ENCODE data around the gene GHSR. TPM values are rescaled to one million over a fixed set of nuclear protein-coding genes. Genes with fewer than 3 reads are reported as not detected.

The GHSR gene
- total and polyA plus RNA-seq, 5 donors from 2014 or later = not detected

GRCh38 chr3:172467170-172467824, 19.0 kb upstream of the GHSR start:
- Mint-ChIP-seq H3K9me3 (peaks cover 0 to 6% (median 2%) of the 10 kb centered on the region in 7 donors), H3K27ac (no peak overlapping the region), H3K27me3 (peaks cover 42% of the 10 kb centered on the region), H3K4me1 (peaks cover 0 to 5% (median 0%) of the 10 kb centered on the region in 4 donors), H3K4me3 (no peak overlapping the region), H3K36me3 (no peaks in the 10 kb centered on the region)
- ATAC-seq (ENCODE audit: low read depth in 2 of 2) = no peak
- peaks cover 0 to 1% of the 10 kb centered on the region in 2 experiments for H3K9me3 ChIP-seq (ENCODE audit: control insufficient read depth in 2 of 2, low read length in 2 of 2)
- H3K4me1 ChIP-seq (ENCODE audit: control insufficient read depth, insufficient read depth, low read length, poor library complexity, severe bottlenecking) = no peaks in the 10 kb centered on the region
- no peak overlapping the region for H3K27ac ChIP-seq (ENCODE audit: insufficient read depth, low read length, poor library complexity, severe bottlenecking)
- peaks cover 16% of the 10 kb centered on the region for H3K27me3 ChIP-seq (ENCODE audit: control insufficient read depth, insufficient read depth, low read length)
- H3K36me3 ChIP-seq (ENCODE audit: control insufficient read depth, insufficient read depth, low read length) = no peaks in the 10 kb centered on the region
- no peak for DNase-seq
- no peak overlapping the region for H3K4me3 ChIP-seq (ENCODE audit: low read depth, low read length)

GRCh38 chr3:172466553-172467130, 18.4 kb upstream of the GHSR start:
- H3K36me3 Mint-ChIP-seq = no peaks in the 10 kb centered on the region

GRCh38 chr3:172465281-172465680, 17.0 kb upstream of the GHSR start:
- no peak overlapping the region for H3K27ac ChIP-seq (ENCODE audit: insufficient read depth, low read length, poor library complexity, severe bottlenecking)
- H3K4me3 Mint-ChIP-seq = no peak overlapping the region
- H3K4me1 ChIP-seq (ENCODE audit: control insufficient read depth, insufficient read depth, low read length, poor library complexity, severe bottlenecking) = no peaks in the 10 kb centered on the region
- H3K9me3 Mint-ChIP-seq = peaks cover 0 to 5% (median 0%) of the 10 kb centered on the region in 7 donors
- no peak for ATAC-seq (ENCODE audit: low read depth in 2 of 2)
- peaks cover 0 to 5% (median 0%) of the 10 kb centered on the region in 4 donors for H3K4me1 Mint-ChIP-seq
- H3K9me3 ChIP-seq (ENCODE audit: control insufficient read depth in 2 of 2, low read length in 2 of 2) = no peaks in the 10 kb centered on the region
- H3K36me3 ChIP-seq (ENCODE audit: control insufficient read depth, insufficient read depth, low read length) = no peaks in the 10 kb centered on the region
- no peak for DNase-seq
- H3K36me3 Mint-ChIP-seq = no peaks in the 10 kb centered on the region
- no peak overlapping the region for H3K27ac Mint-ChIP-seq
- H3K27me3 ChIP-seq (ENCODE audit: control insufficient read depth, insufficient read depth, low read length) = peaks cover 11% of the 10 kb centered on the region
- H3K27me3 Mint-ChIP-seq = peaks cover 37% of the 10 kb centered on the region
- no peak overlapping the region for H3K4me3 ChIP-seq (ENCODE audit: low read depth, low read length)

More at GRCh38 chr3:172466553-172467130, 18.4 kb upstream of the GHSR start:
- H3K27me3 Mint-ChIP-seq = peaks cover 39% of the 10 kb centered on the region
- no peak for ATAC-seq (ENCODE audit: low read depth in 2 of 2)
- no peak overlapping the region for H3K4me3 Mint-ChIP-seq
- Histone ChIP-seq H3K4me3 (ENCODE audit: low read depth, low read length) (no peak overlapping the region), H3K27me3 (ENCODE audit: control insufficient read depth, insufficient read depth, low read length) (peaks cover 15% of the 10 kb centered on the region), H3K36me3 (ENCODE audit: control insufficient read depth, insufficient read depth, low read length) (no peaks in the 10 kb centered on the region), H3K4me1 (ENCODE audit: control insufficient read depth, insufficient read depth, low read length, poor library complexity, severe bottlenecking) (no peaks in the 10 kb centered on the region), H3K27ac (ENCODE audit: insufficient read depth, low read length, poor library complexity, severe bottlenecking) (no peak overlapping the region), H3K9me3 (ENCODE audit: control insufficient read depth in 2 of 2, low read length in 2 of 2) (no peaks in the 10 kb centered on the region)
- peaks cover 0 to 5% (median 0%) of the 10 kb centered on the region in 4 donors for H3K4me1 Mint-ChIP-seq
- H3K9me3 Mint-ChIP-seq = peaks cover 0 to 5% (median 0%) of the 10 kb centered on the region in 7 donors
- no peak overlapping the region for H3K27ac Mint-ChIP-seq
- DNase-seq = no peak

GRCh38 chr3:172464306-172464705, 16.1 kb upstream of the GHSR start:
- no peak overlapping the region for H3K4me3 ChIP-seq (ENCODE audit: low read depth, low read length)
- peaks cover 11% of the 10 kb centered on the region for H3K27me3 ChIP-seq (ENCODE audit: control insufficient read depth, insufficient read depth, low read length)
- Mint-ChIP-seq H3K36me3 (no peaks in the 10 kb centered on the region), H3K4me3 (no peak overlapping the region), H3K4me1 (peaks cover 0 to 5% (median 0%) of the 10 kb centered on the region in 4 donors), H3K9me3 (peaks cover 0 to 5% (median 0%) of the 10 kb centered on the region in 7 donors), H3K27me3 (peaks cover 37% of the 10 kb centered on the region), H3K27ac (peak overlapping the region in 1 of 3 donors; percentile 34)
- H3K9me3 ChIP-seq (ENCODE audit: control insufficient read depth in 2 of 2, low read length in 2 of 2) = no peaks in the 10 kb centered on the region
- no peak overlapping the region for H3K27ac ChIP-seq (ENCODE audit: insufficient read depth, low read length, poor library complexity, severe bottlenecking)
- ATAC-seq (ENCODE audit: low read depth in 2 of 2) (no peak), DNase-seq (no peak)
- no peaks in the 10 kb centered on the region for H3K36me3 ChIP-seq (ENCODE audit: control insufficient read depth, insufficient read depth, low read length)
- H3K4me1 ChIP-seq (ENCODE audit: control insufficient read depth, insufficient read depth, low read length, poor library complexity, severe bottlenecking) = no peaks in the 10 kb centered on the region

GRCh38 chr3:172461530-172462138, 13.4 kb upstream of the GHSR start:
- ATAC-seq (ENCODE audit: low read depth in 2 of 2) (peak; percentile 50 to 53), DNase-seq (peak in 2 of 3 donors; percentile 18 to 52)
- Histone ChIP-seq H3K9me3 (ENCODE audit: control insufficient read depth in 2 of 2, low read length in 2 of 2) (no peaks in the 10 kb centered on the region), H3K36me3 (ENCODE audit: control insufficient read depth, insufficient read depth, low read length) (no peaks in the 10 kb centered on the region), H3K4me1 (ENCODE audit: control insufficient read depth, insufficient read depth, low read length, poor library complexity, severe bottlenecking) (no peaks in the 10 kb centered on the region), H3K27me3 (ENCODE audit: control insufficient read depth, insufficient read depth, low read length) (peaks cover 9% of the 10 kb centered on the region), H3K27ac (ENCODE audit: insufficient read depth, low read length, poor library complexity, severe bottlenecking) (no peak overlapping the region), H3K4me3 (ENCODE audit: low read depth, low read length) (no peak overlapping the region)
- H3K36me3 Mint-ChIP-seq = no peaks in the 10 kb centered on the region
- no peak overlapping the region for H3K4me3 Mint-ChIP-seq
- H3K27ac Mint-ChIP-seq = no peak overlapping the region
- peaks cover 33% of the 10 kb centered on the region for H3K27me3 Mint-ChIP-seq
- H3K4me1 Mint-ChIP-seq = peaks cover 0 to 5% (median 0%) of the 10 kb centered on the region in 4 donors
- peaks cover 0 to under 1% (median 0%) of the 10 kb centered on the region in 7 donors for H3K9me3 Mint-ChIP-seq

- Histone ChIP-seq H3K4me1 (ENCODE audit: control insufficient read depth, insufficient read depth, low read length, poor library complexity, severe bottlenecking) (no peaks in the 10 kb centered on the region), H3K4me3 (ENCODE audit: low read depth, low read length) (no peak overlapping the region), H3K27me3 (ENCODE audit: control insufficient read depth, insufficient read depth, low read length) (peaks cover 33% of the 10 kb centered on the region), H3K9me3 (ENCODE audit: control insufficient read depth in 2 of 2, low read length in 2 of 2) (no peaks in the 10 kb centered on the region), H3K27ac (ENCODE audit: insufficient read depth, low read length, poor library complexity, severe bottlenecking) (no peak overlapping the region), H3K36me3 (ENCODE audit: control insufficient read depth, insufficient read depth, low read length) (no peaks in the 10 kb centered on the region)
- Mint-ChIP-seq H3K9me3 (no peaks in the 10 kb centered on the region), H3K4me3 (no peak overlapping the region), H3K36me3 (no peaks in the 10 kb centered on the region), H3K4me1 (no peaks in the 10 kb centered on the region), H3K27ac (no peak overlapping the region), H3K27me3 (peaks cover 42% of the 10 kb centered on the region)
- no peak for ATAC-seq (ENCODE audit: low read depth in 2 of 2)
- no peak for DNase-seq
These were observed 8.1 kb upstream of the GHSR start for GRCh38 chr3:172456404-172456803.

GRCh38 chr3:172454180-172454579, 5.9 kb upstream of the GHSR start:
- H3K27me3 Mint-ChIP-seq = peaks cover 64% of the 10 kb centered on the region
- H3K9me3 Mint-ChIP-seq = peaks cover 0 to 4% (median 0%) of the 10 kb centered on the region in 7 donors
- H3K4me1 Mint-ChIP-seq = peaks cover under 1 to 9% (median 6%) of the 10 kb centered on the region in 4 donors
- DNase-seq = no peak
- Histone ChIP-seq H3K36me3 (ENCODE audit: control insufficient read depth, insufficient read depth, low read length) (no peaks in the 10 kb centered on the region), H3K9me3 (ENCODE audit: control insufficient read depth in 2 of 2, low read length in 2 of 2) (no peaks in the 10 kb centered on the region), H3K4me1 (ENCODE audit: control insufficient read depth, insufficient read depth, low read length, poor library complexity, severe bottlenecking) (peaks cover 2% of the 10 kb centered on the region), H3K27me3 (ENCODE audit: control insufficient read depth, insufficient read depth, low read length) (peaks cover 47% of the 10 kb centered on the region), H3K27ac (ENCODE audit: insufficient read depth, low read length, poor library complexity, severe bottlenecking) (no peak overlapping the region), H3K4me3 (ENCODE audit: low read depth, low read length) (no peak overlapping the region)
- ATAC-seq (ENCODE audit: low read depth in 2 of 2) = no peak
- no peaks in the 10 kb centered on the region for H3K36me3 Mint-ChIP-seq
- no peak overlapping the region for H3K27ac Mint-ChIP-seq
- H3K4me3 Mint-ChIP-seq = no peak overlapping the region

Measured in CD4-positive, CD25-positive, alpha-beta regulatory T cell (primary cell).